DOHH2 (cell line): ENCODE results near the gene HTR4.

Experiments
- H3F3A ChIP-seq: fragments of 200-600 bp; sonication (generic), shearing (Covaris generic); 2 replicates; pipeline ENCODE4 v1.6.0; 2016; ENCODE audit warnings: antibody characterized with exemption, mild to moderate bottlenecking; ENCODE audit not compliant: control insufficient read depth, insufficient read depth
- H3K27ac ChIP-seq: fragments of 200-600 bp; sonication (generic); 2 replicates; pipeline ENCODE4 v1.5.1; 2014; ENCODE audit warnings: low read depth, mild to moderate bottlenecking, low read length, moderate library complexity
- H3K27me3 ChIP-seq: fragments of 200-600 bp; sonication (generic); 2 replicates; pipeline ENCODE4 v1.6.1; 2014; ENCODE audit warnings: mild to moderate bottlenecking, low read length, mixed read lengths; ENCODE audit not compliant: control insufficient read depth
- H3K36me3 ChIP-seq: fragments of 200-600 bp; sonication (generic); 2 replicates; pipeline ENCODE4 v1.6.1; 2014; ENCODE audit warnings: mild to moderate bottlenecking, low read length, moderate library complexity, mixed read lengths; ENCODE audit not compliant: control insufficient read depth
- H3K4me1 ChIP-seq: fragments of 200-600 bp; sonication (generic); 2 replicates; pipeline ENCODE4 v1.6.1; 2014; ENCODE audit warnings: mild to moderate bottlenecking, low read length, mixed read lengths; ENCODE audit not compliant: control insufficient read depth
- H3K4me2 ChIP-seq: fragments of 200-600 bp; sonication (generic); 2 replicates; pipeline ENCODE4 v1.6.0; 2014; ENCODE audit warnings: mild to moderate bottlenecking, low read length, moderate library complexity
- H3K4me3 ChIP-seq: fragments of 200-600 bp; sonication (generic); 2 replicates; pipeline ENCODE4 v1.5.1; 2014; ENCODE audit warnings: mild to moderate bottlenecking, low read length, mixed read lengths
- H3K79me2 ChIP-seq: fragments of 200-600 bp; sonication (generic); 2 replicates; pipeline ENCODE4 v1.6.1; 2014; ENCODE audit warnings: mild to moderate bottlenecking, low read length, mixed read lengths; ENCODE audit not compliant: control insufficient read depth
- H3K9me2 ChIP-seq: fragments of 200-600 bp; sonication (generic); replicated peaks from 2 replicates; pipeline ENCODE4 v1.6.1; 2014; ENCODE audit warnings: mild to moderate bottlenecking, low read length, mixed read lengths; ENCODE audit not compliant: control insufficient read depth
- H3K9me3 ChIP-seq: fragments of 200-600 bp; sonication (generic); 2 replicates; pipeline ENCODE4 v1.6.1; 2014; ENCODE audit warnings: antibody characterized with exemption, low read length, mixed read lengths; ENCODE audit not compliant: control insufficient read depth, insufficient read depth
- H4K20me1 ChIP-seq: fragments of 200-600 bp; sonication (generic); 2 replicates; pipeline ENCODE4 v1.6.0; 2014; ENCODE audit warnings: low read depth, mild to moderate bottlenecking, antibody characterized with exemption, low read length, moderate library complexity; ENCODE audit not compliant: control insufficient read depth, insufficient read depth
- EZH2phosphoT487 ChIP-seq: fragments of 200-600 bp; sonication (generic); IDR thresholded peaks from 2 replicates; pipeline ENCODE4 v1.6.1; 2017; ENCODE audit warnings: borderline replicate concordance, mild to moderate bottlenecking, antibody characterized with exemption, low read length, moderate library complexity, mixed read lengths
- TF ChIP-seq, protein P1 (sequence below): fragments of 200-600 bp; sonication (generic); IDR thresholded peaks from one replicate; pipeline ENCODE4 v1.5.1; 2014; ENCODE audit warnings: antibody characterized with exemption, mild to moderate bottlenecking, low read depth, low read length; ENCODE audit not compliant: poor library complexity, severe bottlenecking

Gene HTR4

GRCh38 chr5:148457183-148457620 is 197.1 kb downstream of the HTR4 start:
- no peak overlapping the region for H3K4me3 ChIP-seq
- TF ChIP-seq, protein P1, sequence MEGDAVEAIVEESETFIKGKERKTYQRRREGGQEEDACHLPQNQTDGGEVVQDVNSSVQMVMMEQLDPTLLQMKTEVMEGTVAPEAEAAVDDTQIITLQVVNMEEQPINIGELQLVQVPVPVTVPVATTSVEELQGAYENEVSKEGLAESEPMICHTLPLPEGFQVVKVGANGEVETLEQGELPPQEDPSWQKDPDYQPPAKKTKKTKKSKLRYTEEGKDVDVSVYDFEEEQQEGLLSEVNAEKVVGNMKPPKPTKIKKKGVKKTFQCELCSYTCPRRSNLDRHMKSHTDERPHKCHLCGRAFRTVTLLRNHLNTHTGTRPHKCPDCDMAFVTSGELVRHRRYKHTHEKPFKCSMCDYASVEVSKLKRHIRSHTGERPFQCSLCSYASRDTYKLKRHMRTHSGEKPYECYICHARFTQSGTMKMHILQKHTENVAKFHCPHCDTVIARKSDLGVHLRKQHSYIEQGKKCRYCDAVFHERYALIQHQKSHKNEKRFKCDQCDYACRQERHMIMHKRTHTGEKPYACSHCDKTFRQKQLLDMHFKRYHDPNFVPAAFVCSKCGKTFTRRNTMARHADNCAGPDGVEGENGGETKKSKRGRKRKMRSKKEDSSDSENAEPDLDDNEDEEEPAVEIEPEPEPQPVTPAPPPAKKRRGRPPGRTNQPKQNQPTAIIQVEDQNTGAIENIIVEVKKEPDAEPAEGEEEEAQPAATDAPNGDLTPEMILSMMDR, result peak; percentile 69
- TF ChIP-seq EZH2phosphoT487, result no peak
- H3K9me2 ChIP-seq, result no peaks in the 10 kb centered on the region
- no peaks in the 10 kb centered on the region for H3K4me1 ChIP-seq
- H3K27ac ChIP-seq, result no peak overlapping the region
- no peaks in the 10 kb centered on the region for H3F3A ChIP-seq
- no peak overlapping the region for H3K4me2 ChIP-seq
- no peaks in the 10 kb centered on the region for H3K79me2 ChIP-seq
- peaks cover 10% of the 10 kb centered on the region for H3K27me3 ChIP-seq
- H3K9me3 ChIP-seq, result no peaks in the 10 kb centered on the region
- H4K20me1 ChIP-seq, result no peaks in the 10 kb centered on the region
- no peaks in the 10 kb centered on the region for H3K36me3 ChIP-seq

GRCh38 chr5:148455185-148455584 is 199.1 kb downstream of the HTR4 start:
- Histone ChIP-seq H3K4me1 (no peaks in the 10 kb centered on the region), H3K4me2 (no peak overlapping the region), H3K36me3 (no peaks in the 10 kb centered on the region), H3K9me3 (no peaks in the 10 kb centered on the region), H4K20me1 (no peaks in the 10 kb centered on the region), H3K27ac (no peak overlapping the region), H3K79me2 (no peaks in the 10 kb centered on the region), H3F3A (no peaks in the 10 kb centered on the region), H3K9me2 (no peaks in the 10 kb centered on the region), H3K27me3 (peaks cover 5% of the 10 kb centered on the region), H3K4me3 (no peak overlapping the region)
- no peak for TF ChIP-seq EZH2phosphoT487
- TF ChIP-seq, protein P1, result no peak

DNA sequence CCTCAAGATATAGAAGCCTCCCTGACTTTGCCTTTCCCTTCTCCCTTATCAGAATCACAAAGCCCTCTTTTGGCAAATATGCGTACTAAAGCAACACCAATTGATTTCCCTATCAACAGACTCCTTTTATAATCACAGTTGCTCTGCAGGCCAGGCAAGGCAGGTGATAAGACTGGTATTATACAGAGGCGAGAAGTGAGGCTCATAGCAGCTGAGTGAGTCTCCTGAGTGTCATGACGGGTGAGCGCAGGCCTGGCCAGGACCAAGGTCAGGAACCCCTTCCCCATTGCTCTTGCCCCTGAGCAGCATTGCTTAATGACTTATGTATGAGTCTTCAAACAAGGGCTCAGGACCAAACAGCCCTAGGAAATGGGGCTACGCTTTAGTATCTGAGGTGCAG is 199.8 kb downstream of the HTR4 start:
- H3K9me2 ChIP-seq, result no peaks in the 10 kb centered on the region
- H3K36me3 ChIP-seq, result no peaks in the 10 kb centered on the region
- H3F3A ChIP-seq, result no peaks in the 10 kb centered on the region
- no peaks in the 10 kb centered on the region for H3K4me1 ChIP-seq
- TF ChIP-seq, protein P1, result no peak
- no peak for TF ChIP-seq EZH2phosphoT487
- no peak overlapping the region for H3K4me3 ChIP-seq
- no peaks in the 10 kb centered on the region for H3K79me2 ChIP-seq
- no peaks in the 10 kb centered on the region for H4K20me1 ChIP-seq
- peaks cover 5% of the 10 kb centered on the region for H3K27me3 ChIP-seq
- H3K9me3 ChIP-seq, result no peaks in the 10 kb centered on the region
- no peak overlapping the region for H3K4me2 ChIP-seq
- H3K27ac ChIP-seq, result no peak overlapping the region
